Renal cortex interstitium (tissue), 11 donors: ENCODE measurements around the gene NKD2. TPM values are rescaled to one million over a fixed set of nuclear protein-coding genes. Genes with fewer than 3 reads are reported as not detected.
A peak's percentile ranks its signal among the peaks of the same experiment; 100 is the strongest.
"Not testable (repeated sequence)": the region's sequence is repeated elsewhere in the genome, so short reads cannot be mapped to it uniquely, and the experiment has no call there.

Experiments
- DNase-seq, 11 donors: peaks; one replicate each; pipeline ENCODE4 v3.0.0-alpha.2; 2013; ENCODE audit warnings: low read depth in 9 of 11, low spot score in 4 of 11; ENCODE audit errors: extremely low read depth in 1 of 11
- polyA plus RNA-seq, 3 donors: library from polyadenylated mRNA; unstranded; fragments of 120-200 nt; gene quantifications; one replicate each; pipeline ENCODE4 v1.2.1, GENCODE V29; 2013; ENCODE audit not compliant: insufficient read length in 3 of 3

Gene NKD2
- polyA plus RNA-seq, 3 donors, result 10.5 to 29.6 (median 17.9) TPM

DNA sequence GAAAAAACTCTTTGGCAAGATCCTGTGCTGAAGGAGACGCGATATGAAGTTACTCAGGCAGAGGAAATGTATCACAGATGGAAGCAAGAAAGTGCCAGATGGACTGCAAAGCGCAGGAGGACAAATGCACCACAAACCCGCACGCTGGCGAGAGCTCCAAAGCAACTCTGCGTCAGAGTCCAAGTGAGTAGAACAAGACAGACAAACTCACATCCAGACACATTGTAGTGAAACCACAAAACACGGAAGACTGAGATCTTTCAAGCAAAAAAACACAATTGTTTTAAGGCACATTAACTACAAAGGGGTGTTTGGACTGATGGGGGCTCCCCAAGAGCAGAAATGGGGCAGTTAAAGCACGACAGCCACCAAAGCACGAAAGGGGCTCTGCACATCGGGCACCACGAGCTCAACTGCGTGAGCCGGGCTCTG lies 39.2 kb upstream of the NKD2 start:
- DNase-seq, result no peak

GRCh38 chr5:972575-972974 lies 36.0 kb upstream of the NKD2 start:
- DNase-seq, result not testable (repeated sequence)

GRCh38 chr5:976849-977751 lies 31.5 kb upstream of the NKD2 start:
- DNase-seq, result no peak

- no peak for DNase-seq
These were observed 30.5 kb upstream of the NKD2 start for GRCh38 chr5:978054-978453.

DNA sequence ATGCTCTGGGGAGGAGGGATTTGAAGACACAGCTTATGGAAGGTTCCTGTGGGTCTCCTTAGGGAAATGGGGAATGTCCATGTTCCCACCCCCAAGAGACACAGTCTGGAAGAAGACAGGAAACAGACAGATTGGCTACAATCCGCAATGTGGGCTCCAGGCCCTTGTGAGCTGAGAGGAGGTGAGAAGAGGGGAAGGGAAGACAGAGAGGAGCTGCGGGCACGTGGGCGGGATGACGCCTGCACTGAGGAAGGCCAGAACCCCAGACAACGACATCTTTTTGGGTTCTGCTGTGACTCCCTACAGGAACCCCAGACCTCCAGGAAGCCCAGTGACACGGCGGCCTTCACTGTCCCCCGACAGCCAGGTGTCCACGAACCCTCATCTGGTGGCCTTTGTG lies 29.9 kb upstream of the NKD2 start:
- no peak for DNase-seq

DNA sequence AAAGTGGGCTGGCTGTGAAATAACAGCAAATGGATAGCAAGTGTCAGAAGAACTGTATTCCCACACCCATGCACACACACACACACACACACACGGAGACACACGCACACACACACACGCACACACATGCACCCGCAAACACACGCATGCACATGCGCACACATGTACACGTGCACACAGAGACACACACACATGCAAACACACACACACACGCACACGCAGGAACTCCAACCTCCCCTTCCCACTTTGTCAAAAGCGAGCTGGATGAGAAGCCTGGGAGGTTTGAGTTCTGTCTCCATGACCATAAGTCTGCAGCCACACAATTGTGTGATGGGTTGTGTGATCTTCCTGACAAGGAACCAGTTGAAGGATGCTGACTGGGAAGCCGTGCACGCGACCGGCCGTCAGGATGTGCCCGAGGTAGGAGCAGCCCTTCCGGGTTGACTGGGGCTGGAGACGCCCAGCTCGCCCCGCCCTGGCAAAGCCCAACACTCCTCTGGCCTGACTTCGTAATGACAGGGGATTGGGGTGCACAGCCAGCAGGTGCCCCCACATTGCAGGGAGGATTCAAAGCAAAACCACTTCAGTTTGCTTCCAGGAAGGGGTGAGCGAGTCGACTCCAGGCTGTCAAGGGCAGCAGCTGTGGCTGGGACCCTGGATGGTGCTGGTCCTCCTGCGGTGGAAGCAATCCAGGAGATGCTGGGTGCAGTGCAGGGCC lies 29.3 kb upstream of the NKD2 start:
- no peak for DNase-seq

- DNase-seq, result no peak
These were observed 28.5 kb upstream of the NKD2 start for GRCh38 chr5:980001-980588.

GRCh38 chr5:980966-981365 lies 27.6 kb upstream of the NKD2 start:
- peak in 5 of 11 donors; percentile 62 to 83 (median 75) for DNase-seq

DNA sequence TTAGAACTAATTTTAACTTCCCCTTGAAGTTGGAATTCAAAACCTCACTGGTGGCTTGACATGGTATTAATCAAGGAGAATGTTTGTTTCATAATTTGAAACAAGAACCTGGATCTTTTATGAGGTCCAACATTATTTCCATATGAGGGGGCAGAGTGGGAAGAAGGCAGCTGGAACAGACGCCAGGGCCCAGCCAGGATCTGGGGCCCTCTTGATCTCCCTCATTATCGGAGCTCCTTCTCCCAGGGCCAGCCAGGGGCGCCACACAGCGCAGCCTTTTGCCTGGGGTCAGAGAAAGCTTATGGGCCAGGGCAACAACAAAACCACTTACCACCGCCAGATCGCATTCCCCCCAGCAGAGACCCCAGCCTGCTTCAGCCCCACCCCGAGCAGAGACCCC lies 27.1 kb upstream of the NKD2 start:
- no peak for DNase-seq

- no peak for DNase-seq
These were observed 26.0 kb upstream of the NKD2 start for GRCh38 chr5:982377-983237.

- DNase-seq, result no peak
These were observed 25.4 kb upstream of the NKD2 start for GRCh38 chr5:983238-983524.

GRCh38 chr5:983568-983967 lies 25.0 kb upstream of the NKD2 start:
- no peak for DNase-seq

DNA sequence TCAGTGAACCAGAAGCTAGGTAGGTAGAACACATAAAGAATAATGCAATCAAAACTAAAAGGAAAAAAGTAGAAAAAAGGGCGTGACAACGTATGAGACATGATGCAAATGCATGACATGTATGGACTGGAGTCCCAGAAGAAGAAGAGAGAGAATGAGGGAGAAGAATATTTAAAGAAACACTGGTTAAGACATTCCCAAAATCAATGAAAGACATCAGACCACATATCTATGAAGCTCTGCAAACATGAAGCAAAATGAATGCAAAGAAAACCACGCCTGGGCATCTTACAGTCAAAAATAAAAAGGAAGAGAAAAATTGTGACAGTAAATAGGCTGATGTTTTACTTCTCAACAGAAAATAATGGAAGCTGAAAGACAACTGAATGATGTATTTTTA lies 23.8 kb upstream of the NKD2 start:
- no peak for DNase-seq

GRCh38 chr5:987761-988160 lies 20.8 kb upstream of the NKD2 start:
- no peak for DNase-seq

GRCh38 chr5:988322-988721 lies 20.3 kb upstream of the NKD2 start:
- DNase-seq, result no peak

DNA sequence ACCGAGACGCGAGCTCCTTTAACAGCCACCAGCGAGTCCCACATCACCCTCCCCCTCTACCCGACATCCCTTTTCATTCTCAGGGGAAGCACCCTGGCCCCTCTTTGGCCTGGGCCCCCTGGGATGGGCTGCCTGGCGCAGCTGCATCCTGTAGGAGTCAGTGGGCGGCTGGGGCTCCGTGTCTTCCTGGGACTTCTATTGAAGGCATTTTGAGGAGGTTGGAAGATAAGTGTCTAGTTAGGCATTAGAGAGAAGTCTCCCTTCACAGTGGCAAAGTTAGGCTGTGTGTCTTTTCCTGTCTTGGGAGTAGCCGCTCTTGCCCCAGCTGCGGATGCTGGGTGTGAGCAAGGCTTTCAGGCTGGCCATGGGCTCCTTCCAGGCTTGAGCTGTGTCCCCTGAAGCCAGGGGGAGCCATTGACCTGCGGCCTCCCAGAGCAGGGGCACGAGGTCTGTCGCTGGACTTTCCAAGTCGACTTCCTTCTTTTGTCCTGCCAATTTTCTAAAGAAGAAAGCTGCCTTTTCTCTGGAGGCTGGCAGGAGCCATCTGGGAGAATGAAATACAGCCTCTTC lies 18.6 kb upstream of the NKD2 start:
- no peak for DNase-seq

- no peak for DNase-seq
These were observed 16.9 kb upstream of the NKD2 start for GRCh38 chr5:991472-992267.

- DNase-seq, result no peak
These were observed 14.4 kb upstream of the NKD2 start for GRCh38 chr5:994272-994607.
